NCI-H524 (cell line): ENCODE measurements around the gene TMEM145.
"Not testable (repeated sequence)": the region's sequence is repeated elsewhere in the genome, so short reads cannot be mapped to it uniquely, and the experiment has no call there.

Experiments used
- DNase-seq, 2 experiments: peaks; one replicate each; lab custom pipeline; 2025; lab: John Stamatoyannopoulos, UW

Gene TMEM145

DNA sequence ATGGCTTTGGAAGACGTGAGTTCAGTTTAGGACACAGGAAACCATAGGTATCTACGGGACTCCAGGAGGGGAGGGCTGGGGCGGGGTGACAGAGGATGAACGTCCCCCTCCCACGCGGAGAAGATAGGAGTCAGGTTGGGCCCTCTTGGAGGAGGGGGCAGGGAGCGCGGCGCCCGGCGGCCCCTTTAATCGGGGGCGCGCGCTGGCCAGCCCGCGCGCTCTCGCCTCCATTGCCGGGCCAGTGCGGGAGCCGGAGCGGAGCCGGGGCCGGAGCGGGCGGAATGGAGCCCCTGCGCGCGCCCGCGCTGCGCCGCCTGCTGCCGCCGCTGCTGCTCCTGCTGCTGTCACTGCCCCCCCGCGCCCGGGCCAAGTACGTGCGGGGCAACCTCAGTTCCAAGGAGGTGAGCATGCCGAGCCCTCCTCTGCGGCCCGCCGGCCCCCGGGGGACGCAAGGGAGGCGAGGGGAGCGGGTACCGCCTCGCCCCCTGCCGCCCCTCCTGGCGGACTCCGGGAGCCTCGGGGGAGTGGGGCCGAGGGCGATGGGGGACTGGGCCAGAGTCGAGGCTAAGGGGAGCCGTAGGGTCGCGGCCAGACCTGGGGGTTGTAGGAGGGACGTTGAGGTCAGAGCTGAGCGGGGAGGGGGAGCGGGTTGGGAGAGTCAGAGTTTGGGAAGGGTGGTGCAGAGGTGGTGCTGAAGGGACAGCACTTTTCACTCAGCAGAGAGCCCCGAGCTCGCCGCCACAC lies at the start of gene TMEM145:
Gene TMEM145, plus strand, starts transcription at position 214 of the 744 bp plus-strand sequence. Its CDS starts 68 bp downstream, at position 282.
- peak; percentile 24 to 65 for DNase-seq

DNA sequence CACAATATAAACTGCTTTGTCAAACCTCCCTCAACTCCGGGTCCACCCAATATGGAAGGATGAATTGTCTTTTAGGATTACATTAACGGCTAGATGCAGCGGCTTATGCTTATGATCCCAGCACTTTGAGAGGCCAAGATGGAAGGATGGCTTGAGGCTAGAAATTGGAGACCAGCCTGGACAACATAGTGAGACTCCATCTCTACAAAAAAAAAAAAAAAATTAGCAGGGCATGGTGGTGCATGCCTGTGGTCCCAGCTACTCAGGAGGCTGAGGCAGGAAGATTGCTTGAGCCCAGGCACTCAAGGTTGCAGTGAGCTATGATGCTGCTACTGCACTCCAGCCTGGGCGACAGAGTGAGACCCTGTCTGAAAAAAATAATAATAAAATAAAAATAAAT lies 47.0 kb upstream of the TMEM145 start:
- not testable (repeated sequence) for DNase-seq

DNA sequence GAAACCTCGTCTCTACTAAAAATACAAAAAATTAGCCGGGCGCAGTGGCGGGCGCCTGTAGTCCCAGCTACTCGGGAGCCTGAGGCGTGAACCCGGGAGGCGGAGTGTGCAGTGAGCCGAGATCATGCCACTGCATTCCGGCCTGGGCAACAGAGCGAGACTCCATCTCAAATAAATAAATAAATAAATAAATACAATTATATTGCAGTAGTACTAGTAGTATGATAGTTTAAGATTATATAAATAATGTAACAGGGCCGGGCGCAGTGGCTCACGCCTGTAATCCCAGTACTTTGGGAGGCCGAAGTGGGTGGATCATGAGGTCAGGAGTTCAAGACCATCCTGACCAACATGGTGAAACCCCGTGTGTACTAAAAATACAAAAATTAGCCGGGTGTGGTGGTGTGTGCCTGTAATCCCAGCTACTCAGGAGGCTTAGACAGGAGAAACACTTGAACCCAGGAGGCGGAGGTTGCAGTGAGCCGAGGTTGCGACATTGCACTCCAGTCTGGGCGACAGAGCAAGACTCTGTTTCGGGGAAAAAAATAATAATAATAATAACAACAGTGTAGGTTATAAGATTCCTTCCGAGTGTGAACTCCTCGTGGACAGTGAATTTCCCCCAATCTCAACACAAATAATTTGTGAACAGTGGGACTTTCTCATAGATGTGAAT lies 46.0 kb upstream of the TMEM145 start:
- not testable (repeated sequence) for DNase-seq

DNA sequence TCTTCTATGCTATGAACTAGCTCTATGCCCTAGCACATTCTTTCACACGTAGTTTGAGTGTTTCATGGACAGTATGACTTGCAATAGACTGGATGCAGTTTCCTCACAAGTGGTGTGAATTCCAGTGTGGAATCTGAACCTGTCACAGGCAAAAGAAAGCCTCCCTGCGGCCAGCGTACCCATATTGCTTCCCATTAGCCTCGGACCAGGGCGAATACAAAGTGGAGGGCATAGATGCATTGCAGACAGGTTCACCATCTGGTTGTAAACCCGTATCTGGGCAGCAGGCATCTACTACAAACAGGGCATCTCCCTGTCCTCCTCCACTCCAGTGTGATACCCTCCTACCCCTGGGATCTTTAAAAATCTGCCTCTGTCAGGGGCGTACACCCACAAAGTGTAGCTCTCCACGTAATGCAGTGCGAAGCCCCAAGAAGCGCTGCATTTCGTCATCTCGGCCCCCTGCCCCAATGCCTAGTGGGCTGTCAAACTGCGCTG lies 45.4 kb upstream of the TMEM145 start:
- DNase-seq: no peak

DNA sequence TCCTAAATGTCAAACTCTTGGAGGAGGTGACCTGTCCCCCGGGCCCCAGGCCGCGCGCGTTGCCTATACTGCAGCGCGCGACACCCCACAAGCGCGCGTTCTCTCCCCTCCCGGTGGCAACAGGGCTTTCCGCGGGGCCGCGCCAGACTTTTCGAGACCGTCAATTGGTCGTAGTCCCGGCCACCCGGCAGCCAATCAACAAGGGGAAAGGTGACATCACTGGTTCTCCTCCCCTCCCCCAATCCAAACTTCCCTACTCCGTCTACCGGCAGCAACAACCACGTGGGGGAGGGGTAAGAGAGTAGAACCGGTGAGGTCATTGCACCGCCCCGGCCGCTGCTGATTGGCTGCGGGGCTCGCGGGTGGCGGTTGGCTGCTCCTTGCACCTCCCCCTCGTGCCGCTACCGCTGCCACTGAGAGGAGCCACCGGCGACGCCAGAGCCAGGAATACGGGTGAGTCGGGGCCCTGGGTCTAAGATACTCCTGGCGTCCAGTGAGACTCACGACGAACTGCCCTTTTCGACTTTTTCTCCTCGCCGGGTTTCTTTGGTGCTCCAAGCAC lies 44.9 kb upstream of the TMEM145 start:
- DNase-seq: peak; percentile 99

DNA sequence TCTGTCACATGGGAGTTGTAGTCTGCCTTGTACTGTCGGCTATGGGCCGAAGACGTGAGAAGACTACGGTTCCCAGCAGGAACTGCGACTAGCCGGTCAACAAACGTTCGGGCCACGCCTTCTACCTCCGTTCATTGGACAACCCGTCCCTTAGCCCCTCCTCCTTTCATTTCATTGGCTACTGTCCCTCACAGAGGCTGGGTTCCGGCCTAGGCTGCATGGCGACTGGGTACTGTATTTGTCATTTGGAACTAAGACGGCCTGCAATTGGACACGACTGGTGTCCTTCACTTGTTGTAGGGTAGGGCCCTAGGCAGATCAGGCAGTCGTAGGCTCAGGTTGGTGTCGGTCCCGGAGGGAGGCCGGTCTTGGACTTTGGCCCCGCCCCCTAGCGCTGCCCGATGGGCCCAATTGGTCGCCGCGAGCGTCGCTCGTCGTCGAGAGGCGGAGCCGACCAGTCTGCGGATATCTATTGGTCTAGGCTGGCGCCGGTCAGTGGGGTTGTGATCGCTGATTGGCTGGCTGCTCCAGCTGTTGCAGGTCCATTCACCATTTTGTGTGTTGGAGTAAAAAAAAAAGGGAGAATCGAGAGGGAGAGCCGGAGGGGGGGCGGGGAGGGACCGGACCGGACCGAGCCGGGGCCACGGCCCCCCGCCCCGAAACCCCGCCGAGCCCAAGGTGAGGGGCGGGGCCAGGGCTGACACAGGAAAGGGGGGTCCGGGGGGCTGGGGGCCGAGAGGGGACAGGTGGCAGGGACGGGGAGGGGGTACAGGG lies 44.2 kb upstream of the TMEM145 start, which contains the start of gene CIC:
Gene CIC, plus strand, starts transcription at position 549 of the 774 bp plus-strand sequence. CDS start 2,532 bp downstream, outside the sequence.
- DNase-seq: peak; percentile 99 to 100

DNA sequence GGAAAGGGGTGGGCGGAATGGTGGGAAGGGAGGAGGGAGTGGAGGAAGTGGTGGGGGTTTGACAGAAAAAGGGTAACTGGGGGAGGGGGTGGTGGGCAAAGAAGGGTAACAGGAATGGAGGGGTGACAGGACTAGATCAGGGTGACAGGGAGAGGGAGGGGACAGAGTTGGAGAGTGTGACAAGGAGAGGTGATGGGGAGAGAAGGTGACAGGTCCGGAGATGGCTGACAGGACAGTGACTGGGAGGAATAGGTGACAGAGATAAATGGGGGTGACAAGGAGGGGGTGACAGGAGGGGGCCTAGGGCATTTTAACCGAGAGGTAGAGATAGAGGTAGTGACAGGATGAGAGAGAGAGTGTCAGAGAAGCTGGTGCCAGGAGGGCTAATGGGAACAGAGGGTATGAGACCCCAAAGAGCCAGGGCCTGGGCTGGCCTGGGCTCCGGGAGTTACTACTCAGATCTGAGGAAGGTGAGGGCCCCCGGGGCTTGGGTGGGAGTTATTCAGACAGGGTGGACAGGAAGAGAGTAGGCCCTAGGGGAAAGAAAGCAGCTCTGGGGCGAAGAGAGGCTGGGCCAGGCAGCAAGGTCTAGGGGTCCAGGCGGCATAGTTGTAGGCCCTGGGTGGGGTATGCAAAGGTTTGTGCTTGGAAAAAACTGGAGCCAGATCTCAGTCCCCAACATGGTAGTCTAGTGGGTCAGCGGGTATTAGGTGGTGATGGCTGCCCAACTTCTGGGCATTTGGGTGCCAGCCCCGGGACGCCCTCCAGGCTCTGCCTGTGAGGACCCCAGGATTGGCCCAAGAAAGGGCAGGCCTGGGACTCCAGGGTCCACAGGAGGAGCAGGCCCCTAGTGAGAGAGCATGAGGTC lies 43.4 kb upstream of the TMEM145 start:
- no peak for DNase-seq

DNA sequence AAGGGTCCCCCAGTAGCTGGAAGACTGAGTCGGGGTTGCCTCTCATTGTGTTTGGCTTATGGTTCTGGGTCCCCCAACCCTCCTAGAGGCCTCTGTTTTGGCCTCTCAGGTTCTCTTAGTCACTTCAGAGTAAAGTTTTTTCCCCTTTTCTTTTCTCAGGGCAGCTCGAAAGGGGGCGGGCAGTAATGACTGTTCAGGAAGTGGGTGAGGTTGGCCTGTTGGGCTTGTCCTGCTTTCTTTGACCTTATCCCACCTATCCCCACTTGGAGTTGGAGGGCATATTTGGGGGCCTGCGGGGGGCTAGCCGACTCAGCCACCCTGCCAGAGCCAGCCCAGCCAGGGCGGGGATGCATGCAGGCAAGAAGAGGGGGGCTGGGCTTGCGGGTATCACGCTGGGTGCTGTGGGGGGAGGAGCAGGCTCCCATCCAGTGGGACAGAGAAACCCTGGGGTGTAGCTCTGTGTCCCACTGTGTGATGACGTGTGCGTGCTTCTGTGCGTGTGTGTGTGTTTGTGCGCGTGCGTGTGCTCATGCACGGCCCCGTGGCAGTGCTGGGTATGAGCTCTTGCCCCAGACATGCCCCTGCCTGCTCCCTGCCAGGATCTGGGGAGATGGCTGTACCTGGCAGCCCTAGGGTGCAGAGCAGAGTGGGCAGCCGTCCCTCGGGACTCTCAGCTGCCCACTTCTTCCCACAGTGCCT lies 42.6 kb upstream of the TMEM145 start:
- DNase-seq: no peak

DNA sequence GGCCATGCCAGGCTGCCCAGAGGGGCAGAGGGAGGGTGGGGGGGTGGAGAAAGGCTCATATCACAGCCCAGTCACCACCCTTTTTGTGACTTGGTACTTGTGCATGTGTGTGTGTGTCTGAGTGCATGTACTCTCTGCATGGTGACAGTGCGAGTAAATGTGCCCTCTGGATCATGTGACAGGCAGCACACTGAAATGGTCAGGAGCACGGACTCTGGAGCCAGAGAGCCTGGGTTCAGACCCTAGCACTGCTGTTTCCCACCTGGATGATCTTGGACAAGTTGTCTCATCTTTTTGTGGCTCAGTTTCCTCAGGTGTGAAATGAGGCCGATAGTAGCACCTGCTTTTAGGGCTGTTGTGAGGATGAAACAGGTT lies 42.1 kb upstream of the TMEM145 start:
- no peak for DNase-seq

DNA sequence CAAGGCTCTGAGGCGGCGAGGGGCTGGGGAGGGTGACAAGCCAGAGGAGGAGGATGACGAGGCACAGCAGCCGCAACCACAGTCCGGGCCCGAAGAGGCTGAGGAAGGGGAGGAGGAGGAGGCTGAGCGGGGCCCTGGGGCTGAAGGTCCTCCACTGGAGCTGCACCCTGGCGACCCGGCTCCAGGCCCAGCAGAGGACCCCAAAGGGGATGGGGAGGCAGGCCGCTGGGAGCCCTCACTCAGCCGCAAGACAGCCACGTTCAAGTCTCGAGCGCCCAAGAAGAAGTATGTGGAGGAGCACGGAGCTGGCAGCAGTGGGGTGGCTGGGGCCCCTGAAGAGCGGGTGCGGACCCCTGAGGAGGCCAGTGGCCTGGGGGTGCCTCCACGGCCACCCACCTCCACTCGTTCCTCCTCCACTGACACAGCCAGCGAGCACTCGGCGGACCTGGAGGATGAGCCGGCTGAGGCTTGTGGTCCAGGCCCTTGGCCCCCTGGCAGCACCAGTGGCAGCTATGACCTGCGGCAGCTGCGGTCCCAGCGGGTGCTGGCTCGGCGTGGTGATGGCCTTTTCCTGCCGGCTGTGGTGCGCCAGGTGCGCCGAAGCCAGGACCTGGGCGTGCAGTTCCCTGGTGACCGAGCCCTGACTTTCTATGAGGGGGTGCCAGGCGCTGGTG lies 41.1 kb upstream of the TMEM145 start:
- no peak for DNase-seq

DNA sequence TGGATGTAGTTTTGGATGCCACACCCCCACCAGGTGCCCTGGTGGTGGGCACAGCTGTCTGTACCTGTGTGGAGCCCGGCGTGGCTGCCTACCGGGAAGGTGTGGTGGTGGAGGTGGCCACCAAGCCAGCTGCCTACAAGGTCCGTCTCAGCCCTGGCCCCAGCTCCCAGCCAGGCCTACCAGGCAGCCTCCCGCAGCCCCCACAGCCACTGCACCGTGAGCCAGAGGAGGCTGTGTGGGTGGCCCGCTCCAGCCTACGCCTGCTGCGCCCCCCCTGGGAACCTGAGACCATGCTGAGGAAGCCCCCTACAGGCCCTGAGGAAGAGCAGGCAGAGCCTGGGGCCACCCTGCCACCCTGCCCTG lies 40.6 kb upstream of the TMEM145 start:
- DNase-seq: no peak

DNA sequence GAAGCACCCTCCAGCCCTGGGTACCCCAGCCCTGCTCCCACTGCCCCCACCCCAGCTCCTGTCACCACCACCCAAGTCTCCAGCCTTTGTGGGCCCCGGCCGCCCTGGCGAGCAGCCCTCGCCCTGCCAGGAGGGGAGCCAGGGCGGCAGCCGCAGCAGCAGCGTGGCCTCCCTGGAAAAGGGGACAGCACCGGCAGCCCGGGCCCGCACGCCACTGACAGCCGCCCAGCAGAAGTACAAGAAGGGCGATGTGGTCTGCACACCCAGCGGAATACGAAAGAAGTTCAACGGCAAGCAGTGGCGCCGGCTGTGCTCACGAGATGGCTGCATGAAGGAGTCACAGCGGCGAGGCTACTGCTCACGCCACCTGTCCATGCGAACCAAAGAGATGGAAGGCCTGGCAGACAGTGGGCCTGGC lies 40.1 kb upstream of the TMEM145 start:
- DNase-seq: no peak

DNA sequence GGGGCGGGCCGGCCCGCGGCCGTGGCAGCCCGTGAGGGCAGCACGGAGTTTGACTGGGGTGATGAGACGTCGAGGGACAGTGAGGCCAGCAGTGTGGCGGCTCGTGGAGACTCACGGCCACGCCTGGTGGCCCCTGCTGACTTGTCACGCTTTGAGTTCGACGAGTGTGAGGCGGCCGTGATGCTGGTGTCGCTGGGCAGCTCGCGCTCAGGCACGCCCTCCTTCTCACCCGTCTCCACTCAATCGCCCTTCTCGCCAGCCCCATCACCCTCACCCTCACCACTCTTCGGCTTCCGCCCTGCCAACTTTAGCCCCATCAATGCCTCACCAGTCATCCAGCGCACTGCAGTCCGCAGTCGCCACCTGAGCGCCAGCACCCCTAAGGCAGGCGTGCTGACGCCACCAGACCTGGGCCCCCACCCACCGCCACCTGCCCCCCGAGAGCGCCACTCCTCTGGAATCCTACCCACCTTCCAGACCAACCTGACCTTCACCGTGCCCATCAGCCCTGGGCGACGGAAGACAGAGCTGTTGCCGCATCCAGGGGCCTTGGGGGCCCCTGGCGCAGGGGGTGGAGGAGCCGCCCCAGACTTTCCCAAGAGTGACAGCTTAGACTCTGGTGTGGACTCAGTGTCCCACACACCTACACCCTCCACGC lies 39.6 kb upstream of the TMEM145 start:
- no peak for DNase-seq

DNA sequence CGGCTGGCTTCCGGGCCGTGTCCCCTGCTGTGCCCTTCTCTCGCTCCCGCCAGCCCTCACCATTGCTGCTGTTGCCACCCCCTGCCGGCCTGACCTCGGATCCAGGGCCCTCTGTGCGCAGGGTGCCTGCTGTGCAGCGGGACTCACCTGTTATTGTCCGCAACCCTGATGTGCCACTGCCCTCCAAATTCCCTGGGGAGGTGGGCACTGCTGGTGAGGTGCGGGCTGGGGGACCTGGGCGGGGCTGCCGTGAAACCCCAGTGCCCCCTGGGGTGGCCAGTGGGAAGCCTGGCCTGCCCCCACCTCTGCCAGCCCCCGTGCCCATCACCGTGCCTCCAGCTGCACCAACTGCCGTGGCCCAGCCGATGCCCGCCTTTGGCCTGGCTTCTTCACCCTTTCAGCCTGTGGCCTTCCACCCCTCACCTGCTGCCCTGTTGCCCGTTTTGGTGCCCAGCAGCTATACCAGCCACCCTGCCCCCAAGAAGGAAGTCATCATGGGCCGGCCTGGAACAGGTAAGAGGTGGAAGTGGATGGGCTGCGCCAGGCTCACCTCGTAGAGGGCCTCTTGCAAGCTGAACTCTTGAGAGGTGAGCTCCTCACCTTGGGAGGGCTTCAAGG lies 38.9 kb upstream of the TMEM145 start:
- DNase-seq: no peak

DNA sequence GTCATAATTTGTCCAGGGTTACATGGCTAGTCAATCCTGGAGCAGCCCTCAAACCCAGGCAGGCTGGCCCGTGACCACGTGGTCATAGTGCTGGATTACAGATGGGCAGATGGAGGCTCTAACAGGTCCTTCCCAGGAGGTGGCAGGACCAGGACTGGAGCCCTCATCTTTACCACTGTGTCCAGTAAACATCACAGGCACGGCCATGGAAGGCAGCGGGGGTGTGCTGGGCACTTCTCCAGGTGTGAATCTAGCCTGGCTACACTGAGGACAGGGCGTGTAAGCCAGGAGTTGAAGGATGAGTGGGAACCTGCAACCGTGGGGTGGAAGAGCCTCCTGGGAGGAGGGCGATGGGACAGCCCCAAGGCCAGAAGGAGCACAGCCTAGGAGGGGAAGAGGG lies 38.0 kb upstream of the TMEM145 start:
- peak in 1 of 2 experiments; percentile 28 for DNase-seq

DNA sequence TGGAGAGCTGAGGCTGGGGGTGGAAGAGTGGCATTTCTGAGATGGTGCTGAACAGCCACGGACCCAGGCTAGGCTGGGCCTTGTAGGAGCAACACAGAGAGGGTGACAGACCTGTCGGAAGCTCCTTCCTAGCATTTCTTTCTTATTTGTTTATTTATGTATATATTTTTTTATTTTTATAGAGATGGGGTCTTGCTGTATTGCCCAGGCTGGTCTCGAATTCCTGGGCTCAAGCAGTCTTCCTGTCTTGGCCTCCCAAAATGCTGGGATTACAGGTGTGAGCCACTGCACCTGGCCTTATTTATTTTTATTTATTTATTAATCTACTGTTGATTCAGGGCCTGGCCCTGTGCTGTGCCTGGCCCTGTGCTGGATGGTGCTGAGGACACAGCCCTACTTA lies 37.6 kb upstream of the TMEM145 start:
- no peak for DNase-seq

DNA sequence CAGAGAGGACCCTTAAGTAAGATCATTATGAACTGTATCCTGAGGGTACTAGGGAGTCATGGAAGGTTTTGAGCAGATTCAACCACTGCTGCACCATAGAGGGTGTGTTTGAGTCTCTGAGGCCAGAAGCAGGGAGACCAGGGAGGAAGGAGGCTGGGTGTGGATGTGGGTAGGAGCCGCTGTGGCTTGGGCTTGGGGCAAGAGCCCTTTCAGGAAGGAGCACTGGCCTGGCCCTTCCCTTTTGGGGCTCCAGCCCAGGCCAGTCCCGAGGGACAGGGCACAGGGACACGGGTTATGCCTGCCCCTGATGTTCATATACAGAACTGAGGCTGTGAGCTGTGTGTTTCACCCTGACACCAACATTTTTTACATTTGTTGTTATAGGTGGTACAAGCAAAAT lies 36.8 kb upstream of the TMEM145 start:
- no peak for DNase-seq

DNA sequence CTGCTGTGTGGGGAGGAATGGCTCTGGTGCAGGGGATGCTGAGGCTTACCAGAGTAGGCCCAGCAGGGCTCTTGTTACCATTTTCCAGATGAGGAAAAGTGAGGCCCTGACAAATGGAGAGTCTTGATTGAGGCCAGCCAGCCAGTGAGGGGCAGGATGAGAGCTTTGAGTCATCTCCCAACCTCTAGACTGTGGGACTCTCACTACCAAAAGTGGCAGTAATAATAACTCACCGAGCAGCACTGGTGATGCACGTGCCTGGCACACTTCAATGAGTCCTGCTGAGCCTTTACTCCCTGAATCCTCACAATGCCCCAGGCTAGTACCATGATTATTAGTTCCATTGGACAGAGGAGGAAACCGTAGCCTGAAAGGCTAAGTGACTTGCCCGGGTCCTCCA lies 36.3 kb upstream of the TMEM145 start:
- DNase-seq: no peak

DNA sequence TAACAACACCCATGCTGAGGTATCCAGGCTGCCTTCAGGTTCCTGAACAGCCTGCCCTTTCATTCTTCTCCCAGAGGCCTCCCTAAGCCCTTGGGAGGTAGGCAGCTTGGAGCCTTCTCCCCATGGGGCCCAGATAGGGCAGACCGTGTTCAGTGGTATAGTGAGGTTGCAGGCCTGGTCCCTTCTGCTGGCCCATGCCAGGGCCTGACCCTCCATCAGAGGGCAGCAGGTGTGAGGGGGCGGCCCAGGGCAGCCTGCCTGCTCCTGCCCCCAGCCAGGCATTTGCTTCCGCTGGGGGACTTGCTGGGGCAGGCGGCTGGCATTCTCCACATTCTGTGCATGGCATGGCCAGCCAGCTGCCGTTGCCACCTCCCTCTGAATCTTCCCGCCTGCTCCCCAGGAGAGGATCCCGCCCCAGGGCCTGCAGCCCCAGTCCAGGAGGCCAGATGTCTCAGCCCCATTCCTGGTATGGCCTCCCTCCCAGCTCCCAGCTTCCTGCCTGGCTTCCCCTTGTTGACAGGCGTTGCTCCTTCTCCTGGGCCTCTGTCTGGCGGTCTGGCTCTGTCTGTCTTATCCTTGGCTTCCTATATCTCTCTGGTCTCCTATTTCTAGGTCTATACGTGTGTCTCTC lies 35.2 kb upstream of the TMEM145 start:
- DNase-seq: peak in 1 of 2 experiments; percentile 58
